ACHN (cell line): ENCODE measurements around the gene TUBD1.
"Not testable (repeated sequence)": the region's sequence is repeated elsewhere in the genome, so short reads cannot be mapped to it uniquely, and the experiment has no call there.

ENCODE experiments used
- DNase-seq: peaks from one replicate; pipeline ENCODE4 v3.0.0-alpha.2; 2015
- in situ Hi-C: cut with HindIII; loops from 2 replicates; pipeline ENCODE4 v1.10.0; 2017; ENCODE audit warnings: low sequenced_read_pairs, low pct_ligation_motif_present, low pct_unique_long_range_greater_than_20kb

TUBD1 gene

GRCh38 chr17:59850311-59850710, 42.4 kb downstream of the TUBD1 start:
- in situ Hi-C loops, DNase-seq: not testable (repeated sequence)

DNA sequence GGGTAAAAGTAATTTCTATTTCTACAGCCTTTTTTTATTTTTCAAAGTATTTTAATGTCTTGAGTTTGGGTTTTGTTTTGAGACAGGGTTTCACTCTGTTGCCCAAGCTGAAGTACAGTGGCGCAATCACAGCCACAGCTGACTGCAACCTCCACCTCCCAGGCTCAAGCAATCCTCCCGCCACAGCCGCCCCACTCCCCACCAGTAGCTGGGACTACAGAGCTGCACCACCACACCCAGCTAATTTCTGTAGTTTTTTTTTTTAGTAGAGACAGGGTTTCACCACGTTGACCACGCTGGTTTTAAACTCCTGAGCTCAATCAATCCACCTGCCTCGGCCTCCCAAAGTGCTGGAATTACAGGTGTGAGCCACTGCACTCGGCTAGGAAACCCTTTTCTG, 44.0 kb downstream of the TUBD1 start:
- DNase-seq: no peak
- in situ Hi-C loops: no loop called here

DNA sequence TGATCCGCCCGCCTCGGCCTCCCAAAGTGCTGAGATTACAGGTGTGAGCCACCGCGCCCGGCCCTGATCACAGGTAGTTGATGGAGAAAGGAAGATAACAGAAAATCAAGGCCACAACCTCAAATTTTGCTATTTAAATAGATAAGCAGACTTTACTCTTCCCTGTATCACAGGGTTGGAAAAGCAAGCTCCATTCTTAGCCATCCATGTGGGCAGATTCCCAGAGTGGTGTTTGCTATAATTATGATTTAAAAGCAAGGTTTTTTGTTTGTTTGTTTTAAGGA, 44.4 kb downstream of the TUBD1 start:
- no peak for DNase-seq
- in situ Hi-C loops: no loop called here

DNA sequence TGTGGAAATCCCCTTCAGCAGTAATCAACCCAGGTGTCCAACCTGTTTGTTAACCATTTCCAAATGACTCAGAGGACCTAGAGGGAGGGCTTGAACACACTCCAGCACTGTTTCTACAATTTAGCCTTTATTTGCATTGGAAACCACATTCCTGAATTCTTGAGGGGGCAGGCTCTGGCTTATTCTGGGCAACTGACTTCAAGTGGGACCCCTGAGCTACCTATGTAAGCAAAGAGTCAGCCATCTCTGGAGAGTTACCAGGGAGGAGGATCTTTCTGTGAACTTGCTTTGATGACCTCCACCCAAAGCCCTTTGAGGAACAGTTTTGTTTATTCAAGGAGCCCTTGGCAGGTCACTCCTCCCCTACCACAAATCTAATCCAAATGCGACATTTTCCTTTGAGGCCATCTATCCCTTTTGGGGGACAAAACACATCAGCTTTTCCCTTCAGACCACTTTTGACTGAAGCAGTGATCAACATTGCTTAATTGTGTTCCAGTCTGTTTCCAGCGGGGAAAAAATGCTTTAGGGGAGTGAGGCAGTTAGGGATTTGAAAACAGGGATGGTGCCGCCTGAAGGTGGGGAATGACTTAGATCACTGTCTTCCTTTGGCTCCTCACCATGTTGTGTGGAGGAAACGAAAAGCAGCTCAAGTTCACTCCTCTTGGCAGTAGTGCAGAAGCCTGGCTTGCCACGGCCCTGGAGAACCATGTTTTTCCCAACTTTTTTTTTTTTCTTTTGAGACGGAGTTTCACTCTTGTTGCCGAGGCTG, 46.2 kb downstream of the TUBD1 start:
- DNase-seq: peak; percentile 98
- in situ Hi-C loops: no loop called here

- DNase-seq: peak; percentile 83
- in situ Hi-C loops: no loop called here
Measured at GRCh38 chr17:59845595-59846393, 46.9 kb downstream of the TUBD1 start.

- DNase-seq: peak; percentile 80
- in situ Hi-C loops: no loop called here
Measured at GRCh38 chr17:59844884-59845594, 47.7 kb downstream of the TUBD1 start.

DNA sequence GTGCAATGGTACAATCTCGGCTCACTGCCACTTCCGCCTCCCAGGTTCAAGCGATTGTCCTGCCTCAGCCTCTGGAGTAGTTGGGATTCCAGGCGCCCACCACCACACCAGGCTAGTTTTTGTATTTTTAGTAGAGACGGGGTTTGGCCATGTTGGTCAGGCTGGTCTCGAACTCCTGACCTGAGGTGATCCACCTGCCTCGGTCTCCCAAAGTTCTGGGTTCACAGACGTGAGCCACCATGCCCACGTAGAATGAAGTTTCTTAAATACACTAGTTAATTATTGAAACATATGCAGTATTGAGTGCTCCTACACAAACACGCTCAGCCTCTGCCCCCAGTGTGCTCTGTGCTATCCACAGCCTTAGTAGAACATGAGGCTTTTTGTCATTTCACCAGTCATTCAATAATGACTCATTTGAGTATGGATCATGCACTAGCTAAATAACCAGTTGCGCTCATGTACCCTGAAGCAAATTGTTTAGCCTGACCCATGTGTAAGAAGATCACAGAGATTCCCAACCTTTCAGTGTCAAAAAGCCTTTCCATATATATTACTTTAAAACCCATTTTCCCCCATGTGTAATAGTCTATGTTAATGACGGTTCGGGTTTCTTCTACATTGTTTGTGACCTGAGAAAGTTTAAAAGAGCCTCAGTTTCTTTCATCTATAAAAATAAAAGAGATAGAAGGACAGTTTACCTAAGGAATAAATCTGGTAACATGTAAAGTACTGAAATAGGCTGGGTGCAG, 49.7 kb downstream of the TUBD1 start:
- in situ Hi-C loops: no loop called here
- peak; percentile 98 for DNase-seq

- in situ Hi-C loops, DNase-seq: not testable (repeated sequence)
Measured at GRCh38 chr17:59841882-59842263, 50.9 kb downstream of the TUBD1 start.

GRCh38 chr17:59841091-59841881, 51.5 kb downstream of the TUBD1 start:
- DNase-seq: peak; percentile 47
- in situ Hi-C loops: not testable (repeated sequence)

DNA sequence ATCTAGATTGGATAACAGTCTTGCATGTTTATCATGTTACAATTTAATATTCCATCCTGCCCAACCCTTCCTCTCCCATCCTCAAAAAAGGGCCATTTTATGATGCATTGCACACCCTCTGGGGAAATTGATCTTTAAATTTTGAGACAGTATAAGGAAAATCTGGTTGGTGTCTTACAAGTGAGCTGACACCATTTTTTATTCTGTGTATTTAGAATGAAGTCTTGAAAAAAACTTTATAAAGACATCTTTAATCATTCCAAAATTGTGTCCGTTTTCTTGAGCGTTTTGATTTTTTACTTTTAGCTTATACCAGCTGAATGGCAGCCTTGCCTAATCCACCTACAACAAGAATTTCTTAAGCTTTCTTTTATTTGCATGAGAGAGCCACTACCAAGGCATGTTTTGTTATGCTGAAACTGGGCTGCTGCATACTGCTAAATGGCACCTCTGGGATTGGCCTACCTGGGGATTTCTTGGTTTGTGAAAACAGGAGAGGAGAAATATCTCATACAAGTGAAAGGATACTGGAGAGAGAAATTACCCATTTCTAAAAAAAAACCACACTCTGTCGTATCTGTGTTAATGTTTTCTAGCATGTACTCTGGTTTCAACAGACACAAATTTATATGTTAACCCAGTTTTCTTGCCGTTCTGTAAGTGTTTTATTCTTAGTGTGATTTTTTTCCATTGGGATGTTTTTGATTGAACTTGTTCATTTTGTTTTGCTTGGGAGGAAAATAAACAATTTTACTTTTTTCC, 52.2 kb downstream of the TUBD1 start:
- peak; percentile 50 for DNase-seq
- in situ Hi-C loops: no loop called here

DNA sequence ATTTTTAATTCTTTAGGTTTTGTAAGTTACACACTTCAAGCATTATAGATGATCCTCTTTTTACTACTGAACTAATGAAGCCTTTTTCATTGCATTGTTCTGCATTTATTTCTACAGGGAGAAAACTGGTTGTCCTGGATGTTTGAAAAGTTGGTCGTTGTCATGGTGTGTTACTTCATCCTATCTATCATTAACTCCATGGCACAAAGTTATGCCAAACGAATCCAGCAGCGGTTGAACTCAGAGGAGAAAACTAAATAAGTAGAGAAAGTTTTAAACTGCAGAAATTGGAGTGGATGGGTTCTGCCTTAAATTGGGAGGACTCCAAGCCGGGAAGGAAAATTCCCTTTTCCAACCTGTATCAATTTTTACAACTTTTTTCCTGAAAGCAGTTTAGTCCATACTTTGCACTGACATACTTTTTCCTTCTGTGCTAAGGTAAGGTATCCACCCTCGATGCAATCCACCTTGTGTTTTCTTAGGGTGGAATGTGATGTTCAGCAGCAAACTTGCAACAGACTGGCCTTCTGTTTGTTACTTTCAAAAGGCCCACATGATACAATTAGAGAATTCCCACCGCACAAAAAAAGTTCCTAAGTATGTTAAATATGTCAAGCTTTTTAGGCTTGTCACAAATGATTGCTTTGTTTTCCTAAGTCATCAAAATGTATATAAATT, 53.0 kb downstream of the TUBD1 start:
- in situ Hi-C loops: no loop called here
- peak; percentile 55 for DNase-seq

DNA sequence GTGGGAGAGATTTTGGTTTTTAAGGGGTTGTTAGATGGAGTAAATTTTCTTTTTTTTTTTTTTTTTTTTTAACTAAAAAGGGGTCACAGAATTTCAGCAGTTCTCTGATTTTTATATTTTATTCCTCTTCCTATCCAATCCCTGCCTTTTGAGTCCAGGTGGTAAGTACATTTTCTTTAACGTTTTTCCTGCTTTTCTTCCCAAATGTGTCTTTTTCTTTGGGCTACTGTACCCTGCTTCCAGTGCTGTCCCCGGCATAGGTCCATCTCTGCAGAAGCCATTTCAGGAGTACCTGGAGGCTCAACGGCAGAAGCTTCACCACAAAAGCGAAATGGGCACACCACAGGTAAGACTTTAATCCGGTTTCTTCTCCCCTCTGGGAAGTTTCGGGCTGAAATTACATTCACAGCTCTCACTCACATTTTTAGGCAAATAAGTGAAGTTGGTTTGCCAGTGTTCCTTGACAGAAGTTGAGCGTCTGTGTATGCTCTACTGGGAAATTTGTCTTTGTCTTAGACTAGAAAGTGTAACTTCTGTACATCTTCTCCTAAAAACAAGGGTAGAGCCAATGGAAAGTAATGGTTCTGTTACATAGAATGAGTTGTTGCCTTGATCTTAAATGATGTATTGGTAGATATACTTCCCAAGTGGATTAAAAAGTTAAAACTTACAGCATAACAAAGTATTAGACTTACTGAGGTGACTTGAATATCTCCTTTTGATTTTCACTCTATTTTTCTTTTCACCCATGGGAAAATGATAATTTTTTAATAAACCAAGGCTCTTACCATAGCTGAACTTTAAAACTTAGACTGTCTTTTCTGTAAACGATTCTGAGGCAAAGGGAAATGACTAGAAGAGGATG, 54.5 kb downstream of the TUBD1 start:
- in situ Hi-C loops: no loop called here
- peak; percentile 47 for DNase-seq

GRCh38 chr17:59837308-59838051, 55.3 kb downstream of the TUBD1 start:
- in situ Hi-C loops: no loop called here
- DNase-seq: peak; percentile 100

DNA sequence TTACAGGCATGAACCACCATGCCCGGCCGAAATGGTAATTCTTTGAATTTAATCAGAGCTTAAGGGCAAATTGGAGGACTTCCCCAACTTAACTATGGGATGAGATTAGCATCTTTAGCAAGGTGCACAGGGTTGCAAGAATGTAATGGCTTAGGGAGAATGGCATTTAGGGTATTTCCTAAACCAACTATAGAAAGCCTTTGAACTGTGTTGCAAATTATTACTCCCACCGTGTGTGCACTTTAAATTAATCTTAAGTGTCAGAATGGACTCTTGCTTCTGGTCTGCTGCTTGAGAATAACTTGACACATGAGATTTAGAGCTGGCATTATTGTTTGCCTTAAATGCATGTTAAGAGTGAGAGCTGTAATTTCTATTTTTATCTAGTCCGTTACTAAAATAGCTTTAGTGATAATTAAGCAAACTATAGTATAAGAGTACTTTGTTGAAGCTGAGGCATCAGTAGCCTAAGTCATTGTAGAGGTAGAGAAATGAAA, 59.8 kb downstream of the TUBD1 start:
- in situ Hi-C loops: no loop called here
- DNase-seq: no peak

- DNase-seq: peak; percentile 26
- in situ Hi-C loops: no loop called here
Measured at GRCh38 chr17:59830846-59831486, 61.8 kb downstream of the TUBD1 start.
